Hair follicular keratinocyte (primary cell): ENCODE results near the gene RAET1G. TPM values are rescaled to one million over a fixed set of nuclear protein-coding genes. Genes with fewer than 3 reads are reported as not detected.

Experiments
- total RNA-seq: library from RNA; depleted of rRNA; stranded (reverse); fragments of >200 nt; gene quantifications from 2 replicates; pipeline ENCODE4 v1.2.3, GENCODE V29; 2015

Gene RAET1G, protein sequence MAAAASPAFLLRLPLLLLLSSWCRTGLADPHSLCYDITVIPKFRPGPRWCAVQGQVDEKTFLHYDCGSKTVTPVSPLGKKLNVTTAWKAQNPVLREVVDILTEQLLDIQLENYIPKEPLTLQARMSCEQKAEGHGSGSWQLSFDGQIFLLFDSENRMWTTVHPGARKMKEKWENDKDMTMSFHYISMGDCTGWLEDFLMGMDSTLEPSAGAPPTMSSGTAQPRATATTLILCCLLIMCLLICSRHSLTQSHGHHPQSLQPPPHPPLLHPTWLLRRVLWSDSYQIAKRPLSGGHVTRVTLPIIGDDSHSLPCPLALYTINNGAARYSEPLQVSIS
- 7.6 and 20.4 TPM in 2 replicates for total RNA-seq

DNA sequence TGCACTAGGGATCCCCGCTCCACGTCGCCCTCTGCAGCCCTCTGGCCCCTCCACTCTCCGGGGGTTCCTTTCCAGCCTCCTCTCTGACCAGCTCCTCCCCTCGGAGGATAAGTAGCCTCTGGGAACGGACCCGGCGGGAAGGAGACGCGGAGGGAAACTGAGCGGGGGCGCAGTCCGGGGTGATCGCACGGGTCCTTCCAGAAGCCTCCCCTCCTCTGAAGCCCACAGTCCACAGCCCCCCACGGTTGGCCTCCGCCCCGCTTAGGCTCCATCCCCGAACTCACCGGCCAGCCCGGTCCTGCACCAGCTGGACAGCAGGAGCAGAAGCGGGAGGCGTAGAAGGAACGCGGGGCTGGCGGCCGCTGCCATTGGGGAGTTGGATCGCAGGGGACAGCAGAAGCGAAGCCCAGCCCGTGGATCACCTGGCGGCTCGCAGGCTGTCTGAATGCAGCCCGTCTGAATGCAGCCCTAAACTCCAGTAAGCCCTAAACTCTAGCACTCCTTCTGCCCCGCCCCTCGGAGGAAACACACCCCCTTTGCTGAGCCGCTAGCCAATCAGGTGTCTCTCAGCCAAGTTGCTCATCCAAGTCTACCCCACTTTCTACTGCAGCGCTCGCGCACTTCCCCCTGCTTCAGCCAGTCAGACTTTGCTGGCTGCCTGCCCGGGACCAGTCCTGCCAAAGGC is at the start of gene RAET1G:
Gene RAET1G, minus strand, starts transcription at position 480 of the 685 bp plus-strand sequence. Its CDS starts 111 bp downstream, at position 369.

DNA sequence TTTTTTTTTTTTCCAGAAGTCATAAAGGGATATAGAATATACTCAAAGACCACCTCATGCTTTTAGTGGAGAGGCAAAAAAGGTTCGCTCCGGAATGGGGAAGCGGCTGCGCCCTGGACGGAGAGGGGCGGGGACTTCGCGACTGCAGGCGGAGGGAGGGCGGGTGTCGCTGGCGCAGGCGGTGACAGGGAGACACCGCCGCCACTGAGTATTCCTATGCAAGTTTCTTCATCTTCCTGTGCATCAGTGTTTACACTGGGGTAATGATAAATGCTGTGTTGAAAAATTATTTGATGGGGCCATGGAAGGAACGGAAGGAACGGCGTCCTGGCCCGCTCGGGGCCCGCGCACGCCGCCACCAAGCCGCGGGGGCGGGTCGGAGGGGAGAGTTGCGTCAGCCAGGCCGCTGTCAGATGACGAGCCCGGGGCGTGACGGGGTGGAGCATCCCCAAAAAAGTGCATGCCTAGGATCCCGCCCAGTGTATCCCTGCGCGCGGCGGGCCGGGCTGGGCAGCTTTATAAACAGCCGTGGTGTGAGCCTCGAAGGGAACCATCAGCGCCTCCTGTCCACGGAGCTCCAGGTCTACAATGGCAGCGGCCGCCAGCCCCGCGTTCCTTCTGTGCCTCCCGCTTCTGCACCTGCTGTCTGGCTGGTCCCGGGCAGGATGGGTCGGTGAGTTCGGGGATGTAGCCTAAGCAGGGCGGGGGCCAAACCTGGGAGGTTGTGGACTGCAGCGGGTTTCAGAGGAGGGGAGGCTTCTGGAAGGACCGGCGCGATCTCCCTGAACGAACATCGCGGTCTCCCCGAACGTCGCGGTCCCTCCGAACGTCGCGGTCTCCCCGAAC is 40.8 kb upstream of the RAET1G start, which contains the start of gene ULBP1:
Gene ULBP1, plus strand, starts transcription at position 482 of the 846 bp plus-strand sequence. Its CDS starts 107 bp downstream, at position 589.

DNA sequence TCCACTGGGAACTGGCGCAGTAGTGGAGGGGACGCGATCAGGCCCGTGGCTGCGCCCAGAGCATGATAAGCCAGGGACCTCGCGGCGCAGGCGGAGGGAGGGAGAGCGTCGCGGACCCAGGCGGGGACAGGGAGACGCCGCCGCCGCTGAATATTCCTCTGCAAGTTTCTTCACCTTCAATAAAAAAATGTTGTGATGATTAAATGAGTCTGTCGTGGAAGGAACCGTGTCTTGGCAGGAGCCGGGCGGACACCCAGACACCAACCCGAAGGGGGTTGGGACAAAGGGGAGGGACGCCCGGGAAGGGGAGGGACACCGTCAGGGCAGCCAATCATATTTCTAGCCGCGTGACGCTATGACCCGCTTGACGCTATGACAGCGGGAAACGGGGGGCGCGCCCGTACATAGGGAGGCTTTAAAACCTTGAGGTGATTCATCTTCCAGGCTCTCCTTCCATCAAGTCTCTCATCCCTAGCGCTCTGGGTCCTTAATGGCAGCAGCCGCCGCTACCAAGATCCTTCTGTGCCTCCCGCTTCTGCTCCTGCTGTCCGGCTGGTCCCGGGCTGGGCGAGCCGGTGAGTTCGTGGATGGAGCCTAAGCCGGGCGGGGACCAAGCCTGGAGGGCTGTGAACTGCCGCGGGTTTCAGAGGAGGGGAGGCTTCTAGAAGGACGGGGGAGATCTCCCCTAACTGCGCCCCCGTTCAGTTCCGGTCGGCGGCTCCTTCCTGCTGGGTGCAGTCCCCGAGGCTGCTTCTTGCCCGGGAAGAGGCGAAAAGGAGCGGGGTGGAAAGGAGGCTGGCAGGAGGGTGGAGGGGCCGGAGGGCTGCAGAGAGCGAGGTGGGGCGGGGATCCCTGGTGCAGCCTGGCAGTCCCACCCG is 18.9 kb upstream of the RAET1G start, which contains the start of gene ULBP2:
Gene ULBP2, plus strand, starts transcription at position 432 of the 878 bp plus-strand sequence. Its CDS starts 59 bp downstream, at position 491.

DNA sequence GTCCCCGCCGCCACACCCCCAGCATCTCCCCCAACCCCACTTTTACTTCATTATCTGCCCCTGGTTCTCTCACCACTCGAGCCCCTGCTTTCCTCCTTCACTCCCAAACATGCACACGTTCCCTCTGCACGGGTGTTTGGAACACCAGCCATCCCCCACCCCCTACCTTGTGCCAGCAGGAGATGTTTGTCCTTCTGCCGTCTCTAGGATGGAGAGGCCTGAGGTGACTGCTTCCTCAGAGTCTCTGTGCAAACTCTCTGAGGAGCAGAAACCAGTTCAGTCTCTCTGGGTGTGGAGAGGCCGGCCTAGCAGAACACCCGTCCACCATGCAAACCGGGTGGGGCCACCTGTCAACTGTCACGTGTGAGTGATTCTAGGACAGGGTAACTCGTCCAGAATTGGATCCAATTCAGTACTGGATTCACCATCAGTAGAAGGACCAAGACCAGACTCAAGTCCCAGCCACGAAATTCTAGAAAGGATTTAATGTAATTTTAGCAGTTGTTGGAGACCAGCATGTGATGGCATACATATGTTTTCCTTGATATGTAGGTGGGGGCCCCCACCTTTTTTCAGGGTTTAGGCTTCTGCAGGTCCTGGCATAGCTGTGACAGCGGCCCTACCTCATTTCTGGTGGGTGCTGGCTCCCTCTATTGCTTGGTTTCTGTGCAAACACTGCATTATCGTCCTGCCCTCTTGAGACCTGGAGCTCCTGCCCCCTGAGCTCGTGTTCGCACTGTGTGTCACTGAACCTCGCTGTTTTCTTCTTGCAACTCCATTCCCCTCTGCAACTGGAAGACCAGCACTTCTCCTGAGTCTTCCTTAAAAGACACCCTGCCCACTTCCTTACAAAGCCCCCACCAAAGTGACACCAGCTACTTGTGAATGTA is 24.8 kb downstream of the RAET1G start, which contains the start of gene RAET1E:
Gene RAET1E, minus strand, starts transcription at position 259 of the 890 bp plus-strand sequence. CDS start 7,212 bp downstream, outside the sequence.

Other genes starting within 250 kb of the RAET1G start
- gene LATS1, start 205.0 kb downstream of the RAET1G start, total RNA-seq, result 11.5 and 14.4 TPM in 2 replicates
- 18.2 and 32.4 TPM in 2 replicates for gene NUP43, start 176.6 kb downstream of the RAET1G start, total RNA-seq
- 152 and 165 TPM in 2 replicates for gene PCMT1, start 173.4 kb downstream of the RAET1G start, total RNA-seq
- gene LRP11, start 58.8 kb downstream of the RAET1G start, total RNA-seq, result 55.3 and 129 TPM in 2 replicates
- gene RAET1E, start 25.0 kb downstream of the RAET1G start, total RNA-seq, result 1.7 and 6.5 TPM in 2 replicates
- gene ULBP2, start 18.9 kb upstream of the RAET1G start, total RNA-seq, result 11.4 and 14.1 TPM in 2 replicates
- 1.3 and 2.8 TPM in 2 replicates for gene ULBP1, start 40.8 kb upstream of the RAET1G start, total RNA-seq
- gene RAET1L, start 102.4 kb upstream of the RAET1G start, total RNA-seq, result 0.78 and 1.1 TPM in 2 replicates
- gene ULBP3, start 146.0 kb upstream of the RAET1G start, total RNA-seq, result 4.5 and 4.6 TPM in 2 replicates
- 38.1 and 58.3 TPM in 2 replicates for gene PPP1R14C, start 219.9 kb upstream of the RAET1G start, total RNA-seq